OCI-LY7 (cell line): ENCODE data around the gene NPHS1. TPM values are rescaled to one million over a fixed set of nuclear protein-coding genes. Genes with fewer than 3 reads are reported as not detected.

Experiments
- BruUV-seq: library from RNA; stranded (reverse); fragments of 400-500 nt; replicated peaks from 2 replicates; lab custom pipeline; 2021; lab: Mats Ljungman, UMichigan
- CTCF ChIA-PET: fragments of 300-600 bp; sonication (Branson Sonifier 250); formaldehyde crosslinking; loops from one replicate; lab custom pipeline; 2022; ENCODE audit warnings: antibody characterized with exemption; ENCODE audit not compliant: unreplicated experiment; lab: Charles Lee
- POLR2A ChIA-PET: fragments of 300-600 bp; sonication (Branson Sonifier 250); formaldehyde crosslinking; loops from one replicate; lab custom pipeline; 2022; ENCODE audit warnings: antibody characterized with exemption; lab: Charles Lee
- DNase-seq: peaks from one replicate; pipeline ENCODE4 v3.0.0-alpha.2; 2015; ENCODE audit warnings: low spot score
- H2AFZ ChIP-seq: fragments of 200-600 bp; sonication (generic), shearing (Covaris generic); 2 replicates; pipeline ENCODE4 v1.6.1; 2014; ENCODE audit warnings: mild to moderate bottlenecking, antibody characterized with exemption, low read length, moderate library complexity
- H3K27ac ChIP-seq: fragments of 200-600 bp; sonication (generic); 2 replicates; pipeline ENCODE4 v1.5.1; 2014; ENCODE audit warnings: mixed run types, low read depth, mild to moderate bottlenecking, moderate library complexity, low read length, inconsistent platforms; ENCODE audit not compliant: poor library complexity, severe bottlenecking
- H3K36me3 ChIP-seq: fragments of 200-600 bp; sonication (generic); 2 replicates; pipeline ENCODE4 v1.6.1; 2014; ENCODE audit warnings: mild to moderate bottlenecking, antibody characterized with exemption, low read length, moderate library complexity, mixed read lengths; ENCODE audit not compliant: insufficient read depth
- H3K4me1 ChIP-seq: fragments of 200-600 bp; sonication (generic); 2 replicates; pipeline ENCODE4 v1.5.1; 2014; ENCODE audit warnings: mild to moderate bottlenecking, low read length; ENCODE audit not compliant: insufficient read depth, poor library complexity, severe bottlenecking
- H3K4me2 ChIP-seq: fragments of 200-600 bp; sonication (generic); 2 replicates; pipeline ENCODE4 v1.6.1; 2014; ENCODE audit warnings: mild to moderate bottlenecking, low read length
- H3K4me3 ChIP-seq: fragments of 200-600 bp; sonication (generic); 2 replicates; pipeline ENCODE4 v1.5.1; 2014; ENCODE audit warnings: mild to moderate bottlenecking, low read depth, low read length; ENCODE audit not compliant: poor library complexity, severe bottlenecking
- H3K79me2 ChIP-seq: fragments of 200-600 bp; sonication (generic); 2 replicates; pipeline ENCODE4 v1.6.1; 2016; ENCODE audit warnings: low read depth, mild to moderate bottlenecking, low read length, moderate library complexity, mixed read lengths; ENCODE audit not compliant: insufficient read depth
- H3K9me2 ChIP-seq: fragments of 200-600 bp; sonication (generic); 2 replicates; pipeline ENCODE4 v1.6.1; 2016; ENCODE audit warnings: mild to moderate bottlenecking, low read length, mixed read lengths; ENCODE audit not compliant: insufficient read depth
- H3K9me3 ChIP-seq: fragments of 200-600 bp; sonication (generic); 2 replicates; pipeline ENCODE4 v1.6.1; 2014; ENCODE audit warnings: mild to moderate bottlenecking, mixed run types, low read length, mixed read lengths
- H4K20me1 ChIP-seq: fragments of 200-600 bp; sonication (generic); 2 replicates; pipeline ENCODE4 v1.6.1; 2014; ENCODE audit warnings: mild to moderate bottlenecking, antibody characterized with exemption, low read length, moderate library complexity, mixed read lengths; ENCODE audit not compliant: insufficient read depth
- EZH2phosphoT487 ChIP-seq: fragments of 200-600 bp; sonication (generic); IDR thresholded peaks from 2 replicates; pipeline ENCODE4 v1.6.1; 2018; ENCODE audit warnings: low read depth, borderline replicate concordance, mild to moderate bottlenecking, mixed run types, antibody characterized with exemption, low read length, moderate library complexity, mixed read lengths
- intact Hi-C: fragments of 100-400 bp; cut with micrococcal nuclease; formaldehyde crosslinking; loops from one replicate; pipeline ENCODE4 v1.10.0; 2022; ENCODE audit not compliant: unreplicated experiment
- total RNA-seq, 2 experiments: library from RNA; depleted of rRNA in 1 of 2; stranded (reverse); fragments of >200 nt in 1 of 2; shearing (Covaris generic) in 1 of 2; gene quantifications; 2 replicates each; pipeline ENCODE4 v1.2.3, GENCODE V29; 2014 to 2022
- TF ChIP-seq, protein P1 (sequence below): fragments of 200-600 bp; sonication (generic); conservative IDR thresholded peaks from 2 replicates; pipeline ENCODE4 v1.5.1; 2014; ENCODE audit warnings: mild to moderate bottlenecking, antibody characterized with exemption, low read length, moderate library complexity, mixed read lengths

NPHS1 gene
- total RNA-seq, 2 experiments from 2014 or later: not detected

DNA sequence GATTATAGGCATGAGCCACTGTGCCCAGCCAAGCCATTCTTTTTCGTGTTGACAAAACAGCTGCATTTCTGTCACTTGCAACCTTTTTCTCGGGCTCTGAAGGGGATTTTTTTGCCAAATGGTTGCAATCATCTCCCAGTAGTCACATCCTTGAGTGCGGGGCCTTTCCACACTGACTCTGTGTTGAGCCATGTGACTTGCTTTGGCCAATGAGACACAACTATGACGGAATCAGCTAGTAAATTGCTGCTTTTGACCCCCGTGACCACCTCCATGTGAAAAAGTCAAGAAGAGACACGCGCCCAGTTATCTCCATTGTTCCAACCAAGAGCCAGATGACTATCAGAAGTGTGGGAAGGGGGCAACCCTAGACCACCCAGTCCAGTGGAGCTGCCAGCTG lies 18.3 kb downstream of the NPHS1 start:
- Histone ChIP-seq H3K4me3 (no peak overlapping the region), H4K20me1 (no peaks in the 10 kb centered on the region), H2AFZ (no peak overlapping the region), H3K4me1 (no peaks in the 10 kb centered on the region), H3K36me3 (no peaks in the 10 kb centered on the region), H3K79me2 (no peaks in the 10 kb centered on the region), H3K4me2 (no peak overlapping the region), H3K9me3 (no peaks in the 10 kb centered on the region), H3K27ac (no peak overlapping the region), H3K9me2 (no peaks in the 10 kb centered on the region)
- DNase-seq: no peak
- TF ChIP-seq EZH2phosphoT487: no peak
- TF ChIP-seq, protein P1, sequence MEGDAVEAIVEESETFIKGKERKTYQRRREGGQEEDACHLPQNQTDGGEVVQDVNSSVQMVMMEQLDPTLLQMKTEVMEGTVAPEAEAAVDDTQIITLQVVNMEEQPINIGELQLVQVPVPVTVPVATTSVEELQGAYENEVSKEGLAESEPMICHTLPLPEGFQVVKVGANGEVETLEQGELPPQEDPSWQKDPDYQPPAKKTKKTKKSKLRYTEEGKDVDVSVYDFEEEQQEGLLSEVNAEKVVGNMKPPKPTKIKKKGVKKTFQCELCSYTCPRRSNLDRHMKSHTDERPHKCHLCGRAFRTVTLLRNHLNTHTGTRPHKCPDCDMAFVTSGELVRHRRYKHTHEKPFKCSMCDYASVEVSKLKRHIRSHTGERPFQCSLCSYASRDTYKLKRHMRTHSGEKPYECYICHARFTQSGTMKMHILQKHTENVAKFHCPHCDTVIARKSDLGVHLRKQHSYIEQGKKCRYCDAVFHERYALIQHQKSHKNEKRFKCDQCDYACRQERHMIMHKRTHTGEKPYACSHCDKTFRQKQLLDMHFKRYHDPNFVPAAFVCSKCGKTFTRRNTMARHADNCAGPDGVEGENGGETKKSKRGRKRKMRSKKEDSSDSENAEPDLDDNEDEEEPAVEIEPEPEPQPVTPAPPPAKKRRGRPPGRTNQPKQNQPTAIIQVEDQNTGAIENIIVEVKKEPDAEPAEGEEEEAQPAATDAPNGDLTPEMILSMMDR: no peak
- BruUV-seq: no TSS peak
- intact Hi-C loops: no loop called here
- CTCF ChIA-PET: no interaction called here
- POLR2A ChIA-PET: interaction anchor here (0.9 kb wide), 1 partner anchor 15 kb away, joined by 4 read pairs; no protein-coding TSS in a partner anchor

- H3K9me2 ChIP-seq: no peaks in the 10 kb centered on the region
- no peaks in the 10 kb centered on the region for H3K36me3 ChIP-seq
- ChIA-PET POLR2A (no interaction called here), CTCF (no interaction called here)
- intact Hi-C loops: no loop called here
- no peaks in the 10 kb centered on the region for H4K20me1 ChIP-seq
- H3K27ac ChIP-seq: no peak overlapping the region
- no peaks in the 10 kb centered on the region for H3K9me3 ChIP-seq
- no peak overlapping the region for H3K4me2 ChIP-seq
- no peak for TF ChIP-seq EZH2phosphoT487
- TF ChIP-seq, protein P1: no peak
- no peak overlapping the region for H3K4me3 ChIP-seq
- no peak for DNase-seq
- H3K79me2 ChIP-seq: no peaks in the 10 kb centered on the region
- H3K4me1 ChIP-seq: no peaks in the 10 kb centered on the region
- no TSS peak for BruUV-seq
- no peak overlapping the region for H2AFZ ChIP-seq
Measured at GRCh38 chr19:35832054-35832453, 20.2 kb downstream of the NPHS1 start.

DNA sequence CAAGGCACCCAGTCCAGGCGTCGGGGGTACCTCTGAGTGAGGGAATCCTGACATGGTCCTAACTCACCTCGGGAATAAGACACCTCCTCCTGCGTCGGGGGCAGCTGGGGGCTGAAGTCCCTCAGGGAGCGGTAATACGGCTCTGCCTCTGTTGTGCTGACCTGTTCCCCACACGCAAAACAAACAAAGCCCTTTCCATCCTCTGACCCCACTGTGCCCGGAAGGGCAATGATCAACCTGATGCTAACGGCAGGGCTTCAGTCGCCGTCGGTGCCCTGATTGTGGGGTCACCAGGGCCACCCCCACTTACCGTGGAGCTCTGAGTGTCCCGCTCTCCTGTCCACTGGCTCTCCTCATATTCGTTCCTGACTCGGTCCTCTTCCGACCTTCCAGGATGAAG lies 21.3 kb downstream of the NPHS1 start:
- CTCF ChIA-PET: no interaction called here

More for the DNA sequence above, 21.3 kb downstream of the NPHS1 start:
- no peak overlapping the region for H2AFZ ChIP-seq
- no peak overlapping the region for H3K4me3 ChIP-seq
- no peaks in the 10 kb centered on the region for H4K20me1 ChIP-seq
- H3K36me3 ChIP-seq: no peaks in the 10 kb centered on the region
- no peaks in the 10 kb centered on the region for H3K9me3 ChIP-seq
- BruUV-seq: no TSS peak
- no peak for DNase-seq
- no peak overlapping the region for H3K4me2 ChIP-seq
- intact Hi-C loops: no loop called here
- H3K9me2 ChIP-seq: no peaks in the 10 kb centered on the region
- POLR2A ChIA-PET: no interaction called here
- H3K27ac ChIP-seq: no peak overlapping the region
- TF ChIP-seq EZH2phosphoT487: no peak
- TF ChIP-seq, protein P1: no peak
- H3K79me2 ChIP-seq: no peaks in the 10 kb centered on the region
- no peaks in the 10 kb centered on the region for H3K4me1 ChIP-seq
